Hepatocyte (in vitro differentiated cells): ENCODE data around the gene LRP1B.

Experiments
- CTCF ChIP-seq: fragments of 200-600 bp; sonication (generic); IDR thresholded peaks from 2 replicates; pipeline ENCODE4 v1.5.1; 2016; ENCODE audit warnings: antibody characterized with exemption, mild to moderate bottlenecking; ENCODE audit not compliant: poor library complexity
- EZH2 ChIP-seq: fragments of 200-600 bp; sonication (generic); IDR thresholded peaks from 2 replicates; pipeline ENCODE4 v1.6.1; 2016; ENCODE audit warnings: antibody characterized with exemption, mild to moderate bottlenecking, borderline replicate concordance
- EZH2phosphoT487 ChIP-seq: fragments of 200-600 bp; sonication (generic); IDR thresholded peaks from one replicate; pipeline ENCODE4 v1.6.1; 2018; ENCODE audit warnings: antibody characterized with exemption, mild to moderate bottlenecking, low read depth, moderate library complexity; ENCODE audit not compliant: unreplicated experiment, severe bottlenecking

DNA sequence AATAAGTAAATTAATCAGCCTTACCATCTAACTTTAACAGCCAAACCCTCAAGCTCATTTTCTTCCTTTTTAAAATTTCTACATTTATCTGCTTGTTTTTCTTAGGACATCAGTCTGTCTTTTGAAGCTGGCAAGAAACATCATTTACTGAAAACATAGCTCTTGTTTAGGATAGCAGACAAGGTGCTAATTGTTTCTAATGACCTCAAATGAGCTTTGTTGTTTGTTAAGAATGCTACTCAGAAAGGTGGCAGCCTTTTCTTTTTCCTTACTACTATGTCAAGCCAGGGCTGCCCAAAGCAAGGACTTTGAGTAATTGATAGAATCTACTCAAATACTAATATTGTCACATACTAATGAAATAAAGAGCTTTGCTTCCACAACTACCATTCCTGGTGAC lies 171.8 kb downstream of the LRP1B start:
- TF ChIP-seq CTCF (no peak), EZH2 (no peak), EZH2phosphoT487 (no peak)
